ENCODE data around the gene BRICD5. TPM values are rescaled to one million over a fixed set of nuclear protein-coding genes. Genes with fewer than 3 reads are reported as not detected.

The BRICD5 gene
- total and polyA plus RNA-seq, 2 experiments from 2014 or later: 6.2 to 9.9 TPM

GRCh38 chr16:2226245-2226793 lies 15.7 kb upstream of the BRICD5 start:
- H3K9me2 ChIP-seq (replicated peaks; ENCODE audit: insufficient read depth): no peaks in the 10 kb centered on the region
- H3K4me1 ChIP-seq (ENCODE audit: insufficient read depth): peaks cover 13% of the 10 kb centered on the region
- H3K4me3 ChIP-seq: no peak overlapping the region
- H3K4me2 ChIP-seq: peak overlapping the region; percentile 23
- no peak overlapping the region for H3K27ac ChIP-seq
- H3K27me3 ChIP-seq: no peaks in the 10 kb centered on the region
- peaks cover 40% of the 10 kb centered on the region for H3K79me2 ChIP-seq
- no peak overlapping the region for H2AFZ ChIP-seq
- TF ChIP-seq EZH2 (IDR thresholded peaks at IDR 0.05; ENCODE audit: borderline replicate concordance) (no peak), CTCF (IDR thresholded peaks at IDR 0.05; ENCODE audit: poor library complexity) (no peak), EZH2phosphoT487 (IDR thresholded peaks at IDR 0.05; ENCODE audit: low read depth, severe bottlenecking, unreplicated experiment) (no peak)
- 66% methylated on average over 9 of the region's 9 CpGs for WGBS (ENCODE audit: low lambda C conversion rate, missing lambda C conversion rate)
- no peaks in the 10 kb centered on the region for H3K36me3 ChIP-seq (replicated peaks; ENCODE audit: insufficient read depth, low read depth)
- no peak for DNase-seq (ENCODE audit: low spot score)
- H4K20me1 ChIP-seq (ENCODE audit: insufficient read depth, poor library complexity, severe bottlenecking): peaks cover 17% of the 10 kb centered on the region
- H3K9me3 ChIP-seq (ENCODE audit: low read depth): no peaks in the 10 kb centered on the region

- peak overlapping the region; percentile 90 for H3K4me2 ChIP-seq
- H2AFZ ChIP-seq: peak overlapping the region; percentile 67
- H3K79me2 ChIP-seq: peaks cover 40% of the 10 kb centered on the region
- H4K20me1 ChIP-seq (ENCODE audit: insufficient read depth, poor library complexity, severe bottlenecking): peaks cover 17% of the 10 kb centered on the region
- 10% methylated on average over 21 of the region's 22 CpGs for WGBS (ENCODE audit: low lambda C conversion rate, missing lambda C conversion rate)
- peak; percentile 79 for DNase-seq (ENCODE audit: low spot score)
- TF ChIP-seq CTCF (IDR thresholded peaks at IDR 0.05; ENCODE audit: poor library complexity) (peak; percentile 31), EZH2 (IDR thresholded peaks at IDR 0.05; ENCODE audit: borderline replicate concordance) (no peak), EZH2phosphoT487 (IDR thresholded peaks at IDR 0.05; ENCODE audit: low read depth, severe bottlenecking, unreplicated experiment) (no peak)
- H3K9me2 ChIP-seq (replicated peaks; ENCODE audit: insufficient read depth): no peaks in the 10 kb centered on the region
- H3K4me3 ChIP-seq: peak overlapping the region; percentile 58
- H3K4me1 ChIP-seq (ENCODE audit: insufficient read depth): peaks cover 13% of the 10 kb centered on the region
- no peaks in the 10 kb centered on the region for H3K27me3 ChIP-seq
- H3K27ac ChIP-seq: peak overlapping the region; percentile 80
- no peaks in the 10 kb centered on the region for H3K36me3 ChIP-seq (replicated peaks; ENCODE audit: insufficient read depth, low read depth)
- no peaks in the 10 kb centered on the region for H3K9me3 ChIP-seq (ENCODE audit: low read depth)
These were observed 13.4 kb upstream of the BRICD5 start for GRCh38 chr16:2223942-2224486.

- peak; percentile 100 for DNase-seq (ENCODE audit: low spot score)
- Histone ChIP-seq H3K4me1 (ENCODE audit: insufficient read depth) (peaks cover 13% of the 10 kb centered on the region), H3K4me3 (peak within 1 kb of the TSS; percentile 58), H3K9me3 (ENCODE audit: low read depth) (no peaks in the 10 kb centered on the region), H3K9me2 (replicated peaks; ENCODE audit: insufficient read depth) (no peaks in the 10 kb centered on the region), H3K27me3 (no peaks in the 10 kb centered on the region), H3K36me3 (replicated peaks; ENCODE audit: insufficient read depth, low read depth) (no peaks in the 10 kb centered on the region), H4K20me1 (ENCODE audit: insufficient read depth, poor library complexity, severe bottlenecking) (peaks cover 17% of the 10 kb centered on the region), H3K79me2 (peaks cover 40% of the 10 kb centered on the region), H3K27ac (peak within 1 kb of the TSS; percentile 80), H2AFZ (peak within 1 kb of the TSS; percentile 67), H3K4me2 (peak within 1 kb of the TSS; percentile 90)
- WGBS (ENCODE audit: low lambda C conversion rate, missing lambda C conversion rate): 1% methylated on average over 50 of the region's 82 CpGs
- TF ChIP-seq EZH2 (IDR thresholded peaks at IDR 0.05; ENCODE audit: borderline replicate concordance) (no peak), CTCF (IDR thresholded peaks at IDR 0.05; ENCODE audit: poor library complexity) (no peak), EZH2phosphoT487 (IDR thresholded peaks at IDR 0.05; ENCODE audit: low read depth, severe bottlenecking, unreplicated experiment) (no peak)
These were observed 12.7 kb upstream of the BRICD5 start, which contains the start of gene E4F1 for GRCh38 chr16:2223221-2223941. E4F1 (plus strand) TSS chr16:2223591; CDS start chr16:2223614, 23 bp downstream.
